NCI-H774 (cell line): Measurements from ENCODE around the gene NT5C3A.
"Not testable (repeated sequence)": the region's sequence is repeated elsewhere in the genome, so short reads cannot be mapped to it uniquely, and the experiment has no call there.

ENCODE experiments used
- DNase-seq: peaks from one replicate; lab custom pipeline; 2025; lab: John Stamatoyannopoulos, UW

NT5C3A gene

GRCh38 chr7:33062023-33062781 is at the start of gene NT5C3A:
TSS of gene NT5C3A (minus strand) at chr7:33062776. CDS start at chr7:33062705, 71 bp downstream.
- DNase-seq, result no peak

- no peak for DNase-seq
These were observed 49.0 kb upstream of the NT5C3A start for GRCh38 chr7:33111614-33112013.

- DNase-seq, result no peak
These were observed 47.2 kb upstream of the NT5C3A start for GRCh38 chr7:33109758-33110238.

DNA sequence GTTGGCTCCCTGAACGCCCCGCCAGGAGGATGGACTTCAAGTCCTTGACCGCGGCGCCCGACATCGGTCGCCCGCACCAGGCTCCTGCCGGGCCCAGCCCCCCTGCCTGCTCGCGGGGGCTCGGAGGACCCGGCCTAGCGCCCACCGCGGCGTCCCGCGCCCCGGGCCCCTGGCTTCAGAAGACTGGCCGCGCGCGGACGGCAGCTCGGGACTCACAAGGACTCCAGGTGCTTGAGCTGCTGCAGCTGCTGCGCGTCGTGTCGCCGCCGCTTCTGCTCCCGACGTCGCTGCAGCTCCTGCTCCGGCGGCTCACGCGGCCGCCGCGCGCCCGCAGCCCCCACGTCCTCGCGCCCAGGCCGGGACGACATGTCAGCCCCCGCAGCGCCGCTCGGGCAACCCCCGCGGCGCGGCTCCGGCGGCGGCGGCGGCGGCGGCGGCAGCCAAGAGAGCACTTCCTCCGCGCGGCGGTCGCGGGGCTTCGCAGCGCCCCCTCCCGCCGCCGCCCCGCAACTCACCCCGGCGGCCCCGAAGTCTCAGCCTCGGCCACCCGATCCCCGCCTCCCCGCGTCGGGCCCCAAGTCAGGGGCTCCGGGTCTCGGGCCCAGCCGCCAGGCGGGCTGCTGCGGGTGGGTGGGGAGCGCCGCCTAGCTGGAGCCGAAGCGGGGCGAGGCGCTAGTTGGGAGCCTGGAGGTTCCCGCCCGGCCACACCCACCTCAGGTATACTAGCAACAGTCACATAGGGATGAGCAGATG is 46.6 kb upstream of the NT5C3A start, which contains the start of gene RP9:
RP9 (minus strand) TSS at position 400 of the 753 bp plus-strand sequence; CDS start at position 368, 32 bp downstream.
- peak; percentile 66 for DNase-seq

DNA sequence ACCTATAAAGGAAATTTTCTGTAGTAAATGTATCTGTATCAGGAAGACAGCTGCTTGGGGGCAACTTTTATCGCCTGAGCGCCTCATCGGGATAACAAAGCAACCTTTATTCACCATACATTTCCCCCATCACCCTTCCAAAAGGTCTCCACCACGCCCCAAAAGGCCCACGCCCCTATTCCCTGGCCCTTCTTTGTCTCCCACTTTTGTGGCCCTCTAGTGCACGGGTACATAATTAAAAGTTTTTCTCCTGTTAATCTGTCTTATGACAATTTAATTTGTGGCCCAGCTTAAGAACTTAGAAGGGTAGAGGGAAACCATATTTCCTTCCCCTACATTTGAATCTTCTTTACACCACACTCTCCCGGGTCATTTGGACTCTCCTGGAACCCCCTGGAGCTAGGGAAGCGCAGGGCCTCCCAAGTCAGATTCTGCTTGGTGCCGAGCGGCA is 46.0 kb upstream of the NT5C3A start:
- DNase-seq, result no peak

GRCh38 chr7:33107136-33108066 is 44.8 kb upstream of the NT5C3A start:
- DNase-seq, result no peak

DNA sequence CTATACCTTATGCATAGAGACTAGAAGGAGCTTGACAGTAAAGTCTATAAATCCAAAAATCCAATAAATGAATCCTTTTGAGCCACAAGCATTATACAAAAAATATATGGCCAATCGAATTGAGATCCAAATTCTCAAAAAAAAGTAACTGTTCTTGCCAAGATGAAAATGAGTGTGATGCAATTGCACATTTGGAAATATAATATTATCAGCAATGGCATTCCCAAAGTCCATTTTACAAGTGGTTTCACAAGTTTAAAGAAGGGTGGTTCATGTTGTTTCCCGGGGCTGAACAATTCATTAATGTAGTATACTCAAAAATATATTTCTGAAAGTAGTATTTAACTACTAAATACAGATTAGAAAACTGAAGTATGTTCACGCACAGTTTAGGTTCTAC is 39.3 kb upstream of the NT5C3A start:
- no peak for DNase-seq

DNA sequence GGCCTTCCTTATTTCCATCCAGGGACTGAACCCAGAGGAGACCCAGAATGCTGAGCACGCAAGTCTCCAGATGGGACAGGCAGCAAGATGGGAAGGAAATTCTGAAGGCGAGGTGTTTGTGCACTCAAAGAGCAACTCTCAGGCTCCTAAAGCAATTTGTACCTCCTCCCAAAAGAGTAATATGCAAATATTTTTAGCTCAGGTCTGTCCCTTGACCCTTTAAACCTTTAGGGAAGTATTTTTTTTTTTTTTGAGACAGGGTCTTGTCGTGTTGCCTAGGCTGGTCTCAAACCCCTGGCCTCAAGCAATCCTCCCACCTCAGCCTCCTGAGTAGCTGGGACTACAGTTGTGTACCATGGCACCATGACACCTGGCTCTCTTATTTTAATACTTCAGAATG is 38.2 kb upstream of the NT5C3A start:
- DNase-seq, result no peak

- no peak for DNase-seq
These were observed 36.8 kb upstream of the NT5C3A start for GRCh38 chr7:33099154-33099940.

- DNase-seq, result not testable (repeated sequence)
These were observed 32.2 kb upstream of the NT5C3A start for GRCh38 chr7:33094745-33095275.

DNA sequence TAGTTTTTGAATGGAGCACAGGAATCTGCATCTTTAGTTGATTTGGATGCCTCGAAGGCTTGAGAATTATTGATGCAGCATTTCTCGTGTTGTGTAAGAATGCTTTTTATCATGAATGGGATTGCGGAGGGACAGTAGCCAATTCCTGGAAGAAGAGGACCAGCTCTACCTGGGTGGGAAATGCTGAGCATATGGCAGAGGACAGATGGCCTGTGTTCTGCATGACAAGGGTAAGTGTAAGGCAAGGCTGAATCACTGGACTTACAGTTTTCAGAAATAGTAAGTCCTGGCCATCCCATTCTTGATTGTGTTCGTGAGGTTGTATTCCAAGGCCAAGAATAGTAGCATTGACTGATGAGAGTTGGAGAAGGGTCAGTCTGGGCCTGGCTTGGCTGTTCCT is 30.7 kb upstream of the NT5C3A start:
- no peak for DNase-seq

GRCh38 chr7:33091641-33092191 is 29.1 kb upstream of the NT5C3A start:
- no peak for DNase-seq

DNA sequence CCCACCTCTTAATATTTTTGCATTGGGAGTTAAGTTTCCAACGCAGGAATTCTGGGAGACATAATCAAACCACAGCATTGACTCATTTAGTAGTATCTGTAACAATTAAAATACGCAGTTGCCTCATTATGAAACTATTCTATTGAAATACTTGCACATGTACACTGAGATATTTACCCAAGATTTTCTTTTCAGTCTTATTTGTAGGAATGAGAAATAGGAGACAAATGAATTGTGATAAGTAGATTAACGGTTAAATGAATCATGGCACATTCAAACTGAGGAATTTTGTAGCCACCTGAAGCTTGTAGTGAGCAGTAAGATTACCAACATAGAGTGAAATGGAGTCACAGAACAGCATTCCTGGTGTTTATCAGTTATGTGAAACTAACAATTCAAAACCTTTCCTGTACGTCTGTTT is 28.5 kb upstream of the NT5C3A start:
- DNase-seq, result no peak

DNA sequence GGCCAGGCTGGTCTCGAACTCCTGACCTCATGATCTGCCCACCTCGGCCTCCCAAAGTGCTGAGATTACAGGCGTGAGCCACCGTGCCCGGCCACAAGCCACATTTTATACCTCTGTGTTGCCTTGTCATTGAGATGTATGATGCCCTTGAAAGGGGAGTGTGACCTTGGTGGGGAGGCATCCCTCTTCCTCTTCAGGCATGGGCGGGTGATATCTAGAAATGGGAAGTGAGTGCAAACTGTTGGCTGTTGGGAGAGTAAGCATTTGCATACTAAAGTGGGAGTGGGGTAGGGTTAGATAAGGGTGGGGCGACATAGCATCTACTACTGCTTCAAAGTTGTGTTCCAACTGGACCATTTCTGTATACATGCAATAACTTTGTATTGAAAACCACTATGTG is 26.6 kb upstream of the NT5C3A start:
- DNase-seq, result no peak

- DNase-seq, result no peak
These were observed 25.3 kb upstream of the NT5C3A start for GRCh38 chr7:33087858-33088257.

- DNase-seq, result no peak
These were observed 24.8 kb upstream of the NT5C3A start for GRCh38 chr7:33087356-33087755.

DNA sequence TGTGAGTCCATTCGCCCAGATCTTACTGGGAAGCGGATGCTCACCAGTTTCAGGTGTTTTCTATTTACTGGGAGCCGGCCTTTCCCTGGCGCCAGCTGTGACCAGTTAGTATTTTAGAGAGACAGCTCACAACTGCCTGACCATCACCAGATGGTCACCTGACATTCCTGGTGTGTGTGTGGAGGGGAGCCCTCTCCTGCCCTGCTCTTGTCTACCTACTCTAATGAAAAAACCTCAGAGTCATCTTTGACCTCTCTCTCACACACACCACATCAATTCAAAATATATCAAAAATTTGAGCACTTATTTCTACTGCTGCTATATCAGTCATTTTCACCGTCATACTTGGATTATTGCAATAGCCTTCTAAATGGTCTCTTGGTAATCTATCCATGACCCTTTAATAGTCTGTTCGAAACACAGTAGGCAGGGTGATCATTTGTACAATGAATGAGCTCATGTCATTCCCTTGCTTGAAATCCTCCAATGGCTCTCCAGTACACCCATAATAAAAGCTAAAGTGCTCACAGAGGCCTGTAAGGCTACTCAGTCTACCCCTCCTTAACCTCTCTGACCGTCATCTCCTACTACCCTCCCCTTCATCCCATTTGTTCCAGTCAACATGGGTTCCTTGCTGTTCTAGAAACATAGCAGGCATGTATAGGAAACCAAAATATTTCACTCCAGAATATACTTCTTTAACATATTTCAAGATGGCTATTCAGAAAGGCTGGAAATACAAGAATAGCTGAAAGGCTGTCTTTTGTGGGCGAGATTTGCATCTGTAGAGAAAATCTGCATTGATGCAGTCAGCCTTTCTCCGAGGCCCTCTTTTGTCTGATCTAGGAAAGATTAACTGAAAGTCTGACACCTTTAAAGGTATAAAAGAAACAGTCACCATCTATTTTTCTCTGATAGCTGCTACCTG is 17.5 kb upstream of the NT5C3A start:
- no peak for DNase-seq

- DNase-seq, result no peak
These were observed 16.5 kb upstream of the NT5C3A start for GRCh38 chr7:33079096-33079495.

GRCh38 chr7:33076737-33077136 is 14.2 kb upstream of the NT5C3A start:
- no peak for DNase-seq
